MM.1S (cell line): ENCODE results near the gene CCDC134.
A peak's percentile ranks its signal among the peaks of the same experiment; 100 is the strongest.

ENCODE experiments used
- DNase-seq: peaks from one replicate; pipeline ENCODE4 v3.0.0-alpha.2; 2015
- H2AFZ ChIP-seq: fragments of 300-600 bp; sonication (generic); 2 replicates; pipeline ENCODE4 v1.6.0; 2016; ENCODE audit warnings: antibody characterized with exemption, low read length
- H3F3A ChIP-seq: fragments of 300-600 bp; sonication (generic); 2 replicates; pipeline ENCODE4 v1.6.1; 2016; ENCODE audit warnings: mild to moderate bottlenecking, antibody characterized with exemption, low read length, moderate library complexity, mixed read lengths; ENCODE audit not compliant: insufficient read depth
- H3K27ac ChIP-seq: fragments of 300-600 bp; sonication (generic); 2 replicates; pipeline ENCODE4 v1.5.1; 2016; ENCODE audit warnings: mild to moderate bottlenecking, low read length
- H3K27me3 ChIP-seq: fragments of 300-600 bp; sonication (generic); replicated peaks from 2 replicates; pipeline ENCODE4 v1.6.0; 2016; ENCODE audit warnings: low read length; ENCODE audit not compliant: insufficient read depth
- H3K36me3 ChIP-seq: fragments of 300-600 bp; sonication (generic); replicated peaks from 2 replicates; pipeline ENCODE4 v1.6.1; 2016; ENCODE audit warnings: mild to moderate bottlenecking, low read length, mixed read lengths; ENCODE audit not compliant: insufficient read depth
- H3K4me1 ChIP-seq: fragments of 300-600 bp; sonication (generic); 2 replicates; pipeline ENCODE4 v1.6.1; 2016; ENCODE audit warnings: low read length, mixed read lengths
- H3K4me2 ChIP-seq: fragments of 300-600 bp; sonication (generic); 2 replicates; pipeline ENCODE4 v1.6.0; 2016; ENCODE audit warnings: low read depth, low read length
- H3K4me3 ChIP-seq: fragments of 300-600 bp; sonication (generic); 2 replicates; pipeline ENCODE4 v1.5.1; 2016; ENCODE audit warnings: low read length, mixed read lengths
- H3K79me2 ChIP-seq: fragments of 300-600 bp; sonication (generic); 2 replicates; pipeline ENCODE4 v1.6.1; 2016; ENCODE audit warnings: mixed run types, low read length, mixed read lengths
- H3K9ac ChIP-seq: fragments of 300-600 bp; sonication (generic); 2 replicates; pipeline ENCODE4 v1.6.1; 2016; ENCODE audit warnings: low read length, mixed read lengths
- H3K9me2 ChIP-seq: fragments of 300-600 bp; sonication (generic); replicated peaks from 2 replicates; pipeline ENCODE4 v1.6.1; 2016; ENCODE audit warnings: mild to moderate bottlenecking, low read length, mixed read lengths; ENCODE audit not compliant: insufficient read depth
- H3K9me3 ChIP-seq: fragments of 300-600 bp; sonication (generic); replicated peaks from 2 replicates; pipeline ENCODE4 v1.6.1; 2016; ENCODE audit warnings: mild to moderate bottlenecking, low read length, mixed read lengths; ENCODE audit not compliant: insufficient read depth
- H4K20me1 ChIP-seq: fragments of 300-600 bp; sonication (generic); 2 replicates; pipeline ENCODE4 v1.6.1; 2016; ENCODE audit warnings: mild to moderate bottlenecking, low read length, moderate library complexity, mixed read lengths; ENCODE audit not compliant: insufficient read depth
- CTCF ChIP-seq: fragments of 300-600 bp; sonication (generic); IDR thresholded peaks from 2 replicates; pipeline ENCODE4 v1.5.1; 2016; ENCODE audit warnings: antibody characterized with exemption, low read length, mixed read lengths
- EZH2 ChIP-seq: fragments of 300-600 bp; sonication (generic); optimal IDR thresholded peaks from 2 replicates; pipeline ENCODE3; 2017; ENCODE audit warnings: low read depth, mild to moderate bottlenecking, antibody characterized with exemption, low read length, mixed read lengths
- EZH2phosphoT487 ChIP-seq: fragments of 300-600 bp; sonication (generic); IDR thresholded peaks from 2 replicates; pipeline ENCODE4 v1.6.1; 2018; ENCODE audit warnings: antibody characterized with exemption, low read length

CCDC134 gene

GRCh38 chr22:41801886-41802285 is 1.4 kb downstream of the CCDC134 start:
- Histone ChIP-seq H3K9me3 (no peaks in the 10 kb centered on the region), H3K4me2 (peak overlapping the region; percentile 95), H3K9ac (peak overlapping the region; percentile 84; the same call in 1 of the 2 replicates), H3K4me3 (peak overlapping the region; percentile 84), H3K36me3 (no peaks in the 10 kb centered on the region), H3K27ac (no peak overlapping the region), H2AFZ (no peak overlapping the region), H3K79me2 (peaks cover 56% of the 10 kb centered on the region), H3F3A (peaks cover 12% of the 10 kb centered on the region), H3K9me2 (no peaks in the 10 kb centered on the region), H3K27me3 (no peaks in the 10 kb centered on the region), H4K20me1 (no peaks in the 10 kb centered on the region), H3K4me1 (peaks cover 11% of the 10 kb centered on the region)
- TF ChIP-seq EZH2 = no peak
- no peak for TF ChIP-seq CTCF
- no peak for TF ChIP-seq EZH2phosphoT487
- no peak for DNase-seq

- Histone ChIP-seq H3K27me3 (no peaks in the 10 kb centered on the region), H3K4me3 (no peak overlapping the region), H3K36me3 (no peaks in the 10 kb centered on the region), H3K4me1 (peaks cover 6% of the 10 kb centered on the region; the same call in 1 of the 2 replicates), H4K20me1 (no peaks in the 10 kb centered on the region), H2AFZ (no peak overlapping the region), H3K79me2 (peaks cover 85% of the 10 kb centered on the region), H3K9me2 (no peaks in the 10 kb centered on the region), H3K4me2 (no peak overlapping the region), H3K9ac (no peak overlapping the region), H3K27ac (no peak overlapping the region), H3K9me3 (no peaks in the 10 kb centered on the region), H3F3A (no peaks in the 10 kb centered on the region)
- no peak for TF ChIP-seq EZH2
- no peak for TF ChIP-seq CTCF
- TF ChIP-seq EZH2phosphoT487 = no peak
- no peak for DNase-seq
These were observed 5.2 kb downstream of the CCDC134 start for GRCh38 chr22:41805639-41806038.

- no peaks in the 10 kb centered on the region for H3K36me3 ChIP-seq
- H3K79me2 ChIP-seq = peaks cover 76% of the 10 kb centered on the region
These were observed 7.9 kb downstream of the CCDC134 start for GRCh38 chr22:41808400-41808799.

More at GRCh38 chr22:41808400-41808799, 7.9 kb downstream of the CCDC134 start:
- no peak overlapping the region for H3K9ac ChIP-seq
- H4K20me1 ChIP-seq = no peaks in the 10 kb centered on the region
- no peak overlapping the region for H2AFZ ChIP-seq
- H3K9me2 ChIP-seq = no peaks in the 10 kb centered on the region
- no peak for DNase-seq
- H3K4me3 ChIP-seq = no peak overlapping the region
- H3K27ac ChIP-seq = no peak overlapping the region
- no peaks in the 10 kb centered on the region for H3K27me3 ChIP-seq
- no peak overlapping the region for H3K4me2 ChIP-seq
- no peaks in the 10 kb centered on the region for H3F3A ChIP-seq
- no peaks in the 10 kb centered on the region for H3K9me3 ChIP-seq
- no peak for TF ChIP-seq EZH2phosphoT487
- no peak for TF ChIP-seq CTCF
- TF ChIP-seq EZH2 = no peak
- no peaks in the 10 kb centered on the region for H3K4me1 ChIP-seq
